Measurements from ENCODE around the gene ARMC6. TPM values are rescaled to one million over a fixed set of nuclear protein-coding genes. Genes with fewer than 3 reads are reported as not detected.

ARMC6 gene
- total RNA-seq, 1 donor from 2014 or later: 34.6 TPM

GRCh38 chr19:19087676-19088075, 54.3 kb downstream of the ARMC6 start:
- no peaks in the 10 kb centered on the region for H3K27me3 Mint-ChIP-seq
- no peaks in the 10 kb centered on the region for H3K9me3 Mint-ChIP-seq
- DNase-seq (ENCODE audit: extremely low spot score, unreplicated experiment): no peak
- no peaks in the 10 kb centered on the region for H3K36me3 Mint-ChIP-seq
- peaks cover 4% of the 10 kb centered on the region for H3K4me1 Mint-ChIP-seq (ENCODE audit: unreplicated experiment)
- TF ChIP-seq CTCF (conservative IDR thresholded peaks at IDR 0.05): no peak
- no peak overlapping the region for H3K4me3 Mint-ChIP-seq
- H3K27ac Mint-ChIP-seq: no peak overlapping the region

DNA sequence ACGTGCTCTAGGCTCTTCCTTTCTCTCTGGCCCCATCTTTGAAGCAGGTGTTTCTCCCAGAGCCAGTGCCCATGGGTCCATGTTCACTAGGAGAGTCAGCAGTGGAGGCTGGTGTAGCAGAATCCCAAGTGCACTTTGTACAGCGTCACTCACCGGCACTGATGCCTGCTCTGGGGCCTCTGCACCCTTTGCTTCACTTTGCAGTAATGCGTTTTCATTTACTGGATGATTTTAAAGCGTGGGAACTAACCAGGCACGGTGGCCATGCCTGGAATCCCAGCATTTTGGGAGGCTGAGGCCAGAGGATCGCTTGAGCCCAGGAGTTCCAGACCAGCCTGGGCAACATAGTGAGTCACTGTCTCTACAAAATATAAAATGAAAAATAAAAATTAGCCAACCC, 61.1 kb downstream of the ARMC6 start:
- no peaks in the 10 kb centered on the region for H3K27me3 Mint-ChIP-seq
- H3K9me3 Mint-ChIP-seq: no peaks in the 10 kb centered on the region
- no peak for DNase-seq (ENCODE audit: extremely low spot score, unreplicated experiment)
- H3K27ac Mint-ChIP-seq: no peak overlapping the region
- H3K36me3 Mint-ChIP-seq: no peaks in the 10 kb centered on the region
- no peak overlapping the region for H3K4me3 Mint-ChIP-seq
- peaks cover 4% of the 10 kb centered on the region for H3K4me1 Mint-ChIP-seq (ENCODE audit: unreplicated experiment)
- TF ChIP-seq CTCF (conservative IDR thresholded peaks at IDR 0.05): no peak

DNA sequence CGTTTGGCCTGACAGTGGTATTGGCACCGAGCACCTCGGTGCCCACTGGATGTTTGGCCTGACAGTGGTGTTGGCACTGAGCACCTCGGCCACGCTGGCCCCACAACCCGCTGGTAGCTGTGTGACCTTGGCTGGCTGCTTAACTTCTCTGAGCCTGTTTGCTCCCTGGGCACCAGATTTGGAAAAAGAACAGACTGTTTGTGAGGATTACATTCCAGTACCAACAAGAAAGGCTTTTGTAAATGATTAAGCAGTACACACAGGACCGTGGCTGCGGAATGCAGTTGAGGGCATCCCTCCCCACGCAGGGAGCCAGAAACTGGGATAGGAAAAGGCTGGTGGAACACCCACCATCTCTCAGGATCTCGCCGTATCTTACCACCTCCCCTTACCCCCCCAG, 62.3 kb downstream of the ARMC6 start:
- Mint-ChIP-seq H3K4me1 (ENCODE audit: unreplicated experiment) (no peaks in the 10 kb centered on the region), H3K27me3 (no peaks in the 10 kb centered on the region), H3K4me3 (no peak overlapping the region), H3K36me3 (no peaks in the 10 kb centered on the region), H3K9me3 (no peaks in the 10 kb centered on the region), H3K27ac (no peak overlapping the region)
- no peak for TF ChIP-seq CTCF (conservative IDR thresholded peaks at IDR 0.05)
- no peak for DNase-seq (ENCODE audit: extremely low spot score, unreplicated experiment)

DNA sequence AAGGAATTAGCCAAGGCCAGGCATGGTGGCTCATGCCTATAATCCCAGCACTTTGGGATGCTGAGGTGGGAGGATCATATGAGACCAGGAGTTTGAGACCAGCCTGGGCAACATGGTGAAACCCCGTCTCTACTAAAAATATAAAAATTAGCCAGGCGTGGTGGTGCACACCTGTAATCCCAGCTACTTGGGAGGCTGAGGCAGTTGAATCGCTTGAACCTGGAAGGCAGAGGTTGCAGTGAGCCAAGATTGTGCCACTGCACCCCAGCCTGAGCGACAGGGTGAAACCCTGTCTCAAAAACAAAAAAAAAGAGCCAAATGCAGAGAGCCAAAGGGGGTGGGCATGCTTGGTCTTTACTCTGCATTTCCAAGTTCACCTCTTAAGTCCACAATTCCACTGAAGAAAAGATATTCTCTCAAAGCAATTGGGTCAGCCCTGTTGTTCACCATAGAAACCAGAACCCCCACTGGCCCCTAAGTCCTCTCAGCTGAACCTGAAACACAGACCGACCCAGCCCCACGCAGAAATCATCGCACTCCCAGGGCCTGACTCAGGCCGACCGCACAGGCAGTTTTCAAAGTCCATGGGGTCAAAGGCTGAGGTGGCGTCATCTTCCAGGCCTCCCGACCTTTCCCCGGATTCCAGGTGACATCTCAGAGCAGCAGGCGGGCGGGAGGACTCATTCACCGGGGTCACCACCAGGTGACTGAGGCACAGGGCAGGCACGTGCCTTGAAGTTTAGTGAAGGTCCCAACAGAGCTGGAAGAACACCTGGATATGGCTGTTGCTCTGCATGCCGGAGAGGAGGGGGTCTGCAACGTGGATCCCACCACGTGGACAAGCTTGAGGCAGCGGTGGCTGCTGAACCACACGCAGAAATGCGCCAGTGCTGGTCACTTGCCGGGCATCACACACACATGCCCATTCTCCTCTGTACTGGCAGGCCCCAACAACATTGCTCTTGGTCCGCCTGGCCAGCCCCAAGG, 63.5 kb downstream of the ARMC6 start:
- peak overlapping the region; percentile 50 for H3K27ac Mint-ChIP-seq
- no peaks in the 10 kb centered on the region for H3K4me1 Mint-ChIP-seq (ENCODE audit: unreplicated experiment)
- H3K4me3 Mint-ChIP-seq: no peak overlapping the region
- TF ChIP-seq CTCF (conservative IDR thresholded peaks at IDR 0.05): no peak
- no peaks in the 10 kb centered on the region for H3K27me3 Mint-ChIP-seq
- no peak for DNase-seq (ENCODE audit: extremely low spot score, unreplicated experiment)
- no peaks in the 10 kb centered on the region for H3K36me3 Mint-ChIP-seq
- H3K9me3 Mint-ChIP-seq: no peaks in the 10 kb centered on the region

- DNase-seq (ENCODE audit: extremely low spot score, unreplicated experiment): no peak
- Mint-ChIP-seq H3K9me3 (no peaks in the 10 kb centered on the region), H3K27ac (no peak overlapping the region), H3K4me1 (ENCODE audit: unreplicated experiment) (no peaks in the 10 kb centered on the region), H3K4me3 (no peak overlapping the region), H3K27me3 (no peaks in the 10 kb centered on the region), H3K36me3 (no peaks in the 10 kb centered on the region)
- TF ChIP-seq CTCF (conservative IDR thresholded peaks at IDR 0.05): no peak
Measured at GRCh38 chr19:19098084-19098702, 64.8 kb downstream of the ARMC6 start.

All from type B pancreatic cell (in vitro differentiated cells).